Cardiac muscle cell (in vitro differentiated cells and primary cell): ENCODE measurements around the gene ITGA2B. TPM values are rescaled to one million over a fixed set of nuclear protein-coding genes. Genes with fewer than 3 reads are reported as not detected.

ENCODE experiments used
- DNase-seq, 2 donors: peaks; one replicate each; pipeline versions ENCODE4 v3.0.0 to v3.0.0-alpha.2; 2010 to 2017; ENCODE audit warnings: low read depth in 1 of 2, low spot score in 1 of 2
- H3K27ac ChIP-seq: fragments of 200-600 bp; sonication (generic); 2 replicates; pipeline ENCODE4 v1.5.1; 2016
- H3K27me3 ChIP-seq: fragments of 200-600 bp; sonication (generic); 2 replicates; pipeline ENCODE4 v1.6.0; 2016; ENCODE audit warnings: control low read depth
- H3K36me3 ChIP-seq: fragments of 200-600 bp; sonication (generic); 2 replicates; pipeline ENCODE4 v1.5.1; 2016; ENCODE audit warnings: control low read depth
- H3K4me1 ChIP-seq: fragments of 200-600 bp; sonication (generic); 2 replicates; pipeline ENCODE4 v1.8.1; 2017; ENCODE audit warnings: low read depth, mild to moderate bottlenecking, mixed run types
- H3K4me3 ChIP-seq: fragments of 200-600 bp; sonication (generic); 2 replicates; pipeline ENCODE4 v1.5.1; 2016; ENCODE audit warnings: mild to moderate bottlenecking
- H3K9me3 ChIP-seq: fragments of 200-600 bp; sonication (generic); 2 replicates; pipeline ENCODE4 v1.5.1; 2017; ENCODE audit warnings: low read depth, mild to moderate bottlenecking, control low read depth
- CTCF ChIP-seq: IDR thresholded peaks from 2 replicates; pipeline ENCODE4 v1.5.1; 2012; ENCODE audit warnings: low read depth, mild to moderate bottlenecking, low read length
- polyA plus RNA-seq: library from polyadenylated mRNA; unstranded; fragments of >200 nt; fragmentation: Nextera tagmentation; extraction: Ambion mirVana; gene quantifications from 2 replicates; pipeline ENCODE4 v1.2.1, GENCODE V29; 2016
- total RNA-seq: library from RNA; depleted of rRNA; stranded (reverse); fragments of >200 nt; gene quantifications from 2 replicates; pipeline ENCODE4 v1.2.3, GENCODE V29; 2016

Gene ITGA2B
- total and polyA plus RNA-seq, 2 experiments from 2014 or later = 0.56 to 11.0 TPM

- H3K27ac ChIP-seq = no peak overlapping the region
- H3K9me3 ChIP-seq = no peaks in the 10 kb centered on the region
- H3K4me3 ChIP-seq = no peak overlapping the region
- H3K4me1 ChIP-seq = peaks cover 30% of the 10 kb centered on the region
- DNase-seq = no peak
- H3K27me3 ChIP-seq = peaks cover under 1% of the 10 kb centered on the region
- no peak for TF ChIP-seq CTCF
- H3K36me3 ChIP-seq = no peaks in the 10 kb centered on the region
Observed at GRCh38 chr17:44359458-44360143, 29.8 kb downstream of the ITGA2B start.

DNA sequence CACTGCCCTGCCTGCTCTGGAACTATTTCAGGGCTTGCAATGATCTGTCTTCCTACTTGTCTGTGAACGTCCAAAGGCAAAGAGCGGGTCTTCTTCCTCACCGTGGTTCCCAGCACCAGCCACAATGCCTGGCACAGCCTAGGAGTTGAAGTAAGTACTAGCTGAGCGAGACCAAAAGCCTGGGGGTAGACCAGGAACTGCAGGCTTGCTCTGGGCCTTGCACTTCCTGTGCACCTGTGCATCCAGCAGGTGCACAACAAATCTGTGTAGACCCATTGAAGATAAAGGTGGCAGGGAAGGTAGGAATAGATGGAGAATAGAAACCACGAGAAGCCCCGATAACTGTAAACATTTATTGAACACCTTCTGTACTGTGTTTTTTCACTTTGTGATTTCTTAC, 30.4 kb downstream of the ITGA2B start:
- TF ChIP-seq CTCF = no peak
- H3K9me3 ChIP-seq = no peaks in the 10 kb centered on the region
- H3K4me3 ChIP-seq = no peak overlapping the region
- H3K27me3 ChIP-seq = no peaks in the 10 kb centered on the region
- H3K4me1 ChIP-seq = peaks cover 30% of the 10 kb centered on the region
- no peaks in the 10 kb centered on the region for H3K36me3 ChIP-seq
- H3K27ac ChIP-seq = no peak overlapping the region
- DNase-seq = no peak

DNA sequence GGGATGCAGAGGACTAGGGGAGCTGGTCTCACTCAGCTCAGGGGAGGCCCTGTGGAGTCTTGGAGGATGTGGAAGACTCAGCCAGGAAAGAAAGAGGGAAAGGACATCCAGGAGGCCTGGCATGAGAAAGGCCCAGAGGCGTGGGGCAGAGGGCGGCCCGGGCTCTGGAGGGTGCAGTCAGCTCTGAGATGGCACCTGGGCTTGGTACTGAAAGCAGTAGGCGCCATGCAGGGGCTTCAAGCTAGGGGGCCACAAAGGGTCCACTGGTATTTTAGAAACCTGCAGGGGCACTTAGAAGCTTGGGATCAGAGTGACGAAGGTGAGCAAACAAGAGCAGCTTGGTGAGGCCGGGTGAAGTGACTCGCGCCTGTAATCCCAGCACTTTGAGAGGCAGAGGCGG, 31.4 kb downstream of the ITGA2B start:
- H3K4me1 ChIP-seq = peaks cover 30% of the 10 kb centered on the region
- no peak for TF ChIP-seq CTCF
- H3K9me3 ChIP-seq = no peaks in the 10 kb centered on the region
- no peak overlapping the region for H3K27ac ChIP-seq
- H3K4me3 ChIP-seq = no peak overlapping the region
- no peaks in the 10 kb centered on the region for H3K27me3 ChIP-seq
- no peak for DNase-seq
- no peaks in the 10 kb centered on the region for H3K36me3 ChIP-seq

- TF ChIP-seq CTCF = no peak
- DNase-seq = no peak
- H3K4me1 ChIP-seq = peaks cover 14% of the 10 kb centered on the region
- H3K9me3 ChIP-seq = no peaks in the 10 kb centered on the region
- H3K4me3 ChIP-seq = no peak overlapping the region
- no peaks in the 10 kb centered on the region for H3K36me3 ChIP-seq
- H3K27me3 ChIP-seq = no peaks in the 10 kb centered on the region
- no peak overlapping the region for H3K27ac ChIP-seq
Observed at GRCh38 chr17:44356241-44356640, 33.2 kb downstream of the ITGA2B start.

DNA sequence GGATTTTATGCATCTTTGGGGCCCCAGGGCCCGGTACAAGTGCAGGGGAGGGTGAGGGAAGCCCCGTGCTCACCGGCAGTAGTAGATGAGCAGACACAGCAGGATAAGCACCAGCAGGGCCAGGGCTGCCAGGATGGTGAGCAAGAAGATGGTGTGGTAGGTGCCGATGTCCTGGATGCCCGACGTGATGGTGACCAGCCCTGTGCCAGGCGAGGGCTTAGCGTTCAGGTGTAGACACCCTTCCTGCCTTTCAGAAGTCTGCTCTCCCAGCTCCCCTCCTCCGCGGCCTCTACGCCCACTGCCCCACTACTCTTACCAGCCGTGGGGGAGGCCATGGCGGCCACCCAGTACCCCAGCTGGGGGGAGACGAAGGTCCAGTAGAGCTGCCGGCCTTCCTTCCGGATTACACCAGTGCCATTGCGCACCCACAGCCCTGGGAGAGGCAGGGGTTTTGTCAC, 33.8 kb downstream of the ITGA2B start:
- Histone ChIP-seq H3K36me3 (no peaks in the 10 kb centered on the region), H3K27me3 (no peaks in the 10 kb centered on the region), H3K4me1 (peaks cover 9% of the 10 kb centered on the region)

More for the DNA sequence above, 33.8 kb downstream of the ITGA2B start:
- no peak for DNase-seq
- Histone ChIP-seq H3K4me3 (no peak overlapping the region), H3K27ac (no peak overlapping the region), H3K9me3 (no peaks in the 10 kb centered on the region)
- TF ChIP-seq CTCF = no peak
